Measurements from ENCODE around the gene RGS6. TPM values are rescaled to one million over a fixed set of nuclear protein-coding genes. Genes with fewer than 3 reads are reported as not detected.

RGS6 gene
- total and polyA plus RNA-seq, 4 donors: 0.06 to 5.3 (median 0.17) TPM; not detected in 1

GRCh38 chr14:72045885-72046284 is 113.7 kb downstream of the RGS6 start (continued):
- TF ChIP-seq ZBTB33 (IDR thresholded peaks at IDR 0.05): no peak
- TF ChIP-seq EGR1 (IDR thresholded peaks at IDR 0.05; ENCODE audit: low read depth in 2 of 2): no peak
- no peak for TF ChIP-seq HNF4A (conservative IDR thresholded peaks at IDR 0.05)
- no peak for TF ChIP-seq JUND (IDR thresholded peaks at IDR 0.05)
- TF ChIP-seq YY1 (IDR thresholded peaks at IDR 0.05): no peak
- no peak for TF ChIP-seq RXRA (IDR thresholded peaks at IDR 0.05)
- no peak for TF ChIP-seq FOXA2 (IDR thresholded peaks at IDR 0.05)
- no peak for TF ChIP-seq RAD21 (IDR thresholded peaks at IDR 0.05)
- no peak for TF ChIP-seq NR2F2 (IDR thresholded peaks at IDR 0.05)

- no peak overlapping the region for H3K9ac ChIP-seq (ENCODE audit: low read depth in 1 of 2, low read length in 2 of 2)
- WGBS: 22% methylated on average over 1 of the region's 1 CpG
- H3K27ac ChIP-seq (ENCODE audit: low read depth in 1 of 2, low read length in 2 of 2): no peak overlapping the region
- DNase-seq (ENCODE audit: low spot score): no peak
- no peak overlapping the region for H3K4me3 ChIP-seq (ENCODE audit: low read depth in 1 of 3, low read length in 3 of 3)
- no peaks in the 10 kb centered on the region for H3K36me3 ChIP-seq (ENCODE audit: control insufficient read depth in 4 of 4, insufficient read depth in 3 of 4, low read depth in 1 of 4, low read length in 3 of 4)
- H3K9me3 ChIP-seq (ENCODE audit: control insufficient read depth in 4 of 4, low read length in 3 of 4): peaks cover 0 to 3% (median 0%) of the 10 kb centered on the region in 4 donors
- H3K27me3 ChIP-seq (ENCODE audit: control insufficient read depth in 4 of 4, insufficient read depth in 4 of 4, low read length in 3 of 4): peaks cover 0 to 13% (median 0%) of the 10 kb centered on the region in 4 donors
- H3K4me1 ChIP-seq (ENCODE audit: control insufficient read depth in 4 of 4, insufficient read depth in 4 of 4, low read length in 3 of 4): no peaks in the 10 kb centered on the region
- TF ChIP-seq CTCF (IDR thresholded peaks at IDR 0.05; ENCODE audit: low read depth, low read length, missing input control) (no peak), RAD21 (IDR thresholded peaks at IDR 0.05) (no peak), EGR1 (IDR thresholded peaks at IDR 0.05; ENCODE audit: low read depth in 2 of 2) (no peak), JUND (IDR thresholded peaks at IDR 0.05) (no peak), NR2F2 (IDR thresholded peaks at IDR 0.05) (no peak), FOXA1 (IDR thresholded peaks at IDR 0.05) (no peak), SP1 (IDR thresholded peaks at IDR 0.05) (no peak), YY1 (IDR thresholded peaks at IDR 0.05) (no peak), FOXA2 (IDR thresholded peaks at IDR 0.05) (no peak), GABPA (IDR thresholded peaks at IDR 0.05 in 1 of 2, conservative IDR thresholded peaks at IDR 0.05 in 1 of 2) (no peak), TAF1 (conservative IDR thresholded peaks at IDR 0.05) (no peak), ZBTB33 (IDR thresholded peaks at IDR 0.05) (no peak), HNF4G (IDR thresholded peaks at IDR 0.05) (no peak), ATF3 (IDR thresholded peaks at IDR 0.05) (no peak), REST (IDR thresholded peaks at IDR 0.05) (no peak), RXRA (IDR thresholded peaks at IDR 0.05) (no peak), HNF4A (conservative IDR thresholded peaks at IDR 0.05) (no peak), MAX (IDR thresholded peaks at IDR 0.05) (no peak)
These were observed 117.2 kb downstream of the RGS6 start for GRCh38 chr14:72049462-72049861.
